SK-MEL-5 (cell line): ENCODE measurements around the gene CHRM4. TPM values are rescaled to one million over a fixed set of nuclear protein-coding genes. Genes with fewer than 3 reads are reported as not detected.
"Not testable (repeated sequence)": the region's sequence is repeated elsewhere in the genome, so short reads cannot be mapped to it uniquely, and the experiment has no call there.

ENCODE experiments used
- DNase-seq: peaks from one replicate; pipeline ENCODE4 v3.0.0-alpha.2; 2016; ENCODE audit warnings: low read depth, low spot score
- in situ Hi-C: cut with HindIII; loops from 2 replicates; pipeline ENCODE4 v1.10.0; 2016; ENCODE audit warnings: low sequenced_read_pairs, high pct_unique_total_duplicates, low pct_unique_long_range_greater_than_20kb
- total RNA-seq: library from RNA; depleted of rRNA; stranded (reverse); fragments of >200 nt; shearing (Covaris generic); gene quantifications from 2 replicates; pipeline ENCODE4 v1.2.3, GENCODE V29; 2014

The CHRM4 gene
- total RNA-seq, 1 experiment from 2014 or later = 2.7 TPM

GRCh38 chr11:46376258-46377050, 15.1 kb downstream of the CHRM4 start:
- no peak for DNase-seq
- in situ Hi-C loops = no loop called here

- in situ Hi-C loops = no loop called here
- no peak for DNase-seq
Observed at GRCh38 chr11:46375392-46376101, 16.0 kb downstream of the CHRM4 start.

GRCh38 chr11:46374815-46375214, 16.8 kb downstream of the CHRM4 start:
- in situ Hi-C loops = no loop called here

DNA sequence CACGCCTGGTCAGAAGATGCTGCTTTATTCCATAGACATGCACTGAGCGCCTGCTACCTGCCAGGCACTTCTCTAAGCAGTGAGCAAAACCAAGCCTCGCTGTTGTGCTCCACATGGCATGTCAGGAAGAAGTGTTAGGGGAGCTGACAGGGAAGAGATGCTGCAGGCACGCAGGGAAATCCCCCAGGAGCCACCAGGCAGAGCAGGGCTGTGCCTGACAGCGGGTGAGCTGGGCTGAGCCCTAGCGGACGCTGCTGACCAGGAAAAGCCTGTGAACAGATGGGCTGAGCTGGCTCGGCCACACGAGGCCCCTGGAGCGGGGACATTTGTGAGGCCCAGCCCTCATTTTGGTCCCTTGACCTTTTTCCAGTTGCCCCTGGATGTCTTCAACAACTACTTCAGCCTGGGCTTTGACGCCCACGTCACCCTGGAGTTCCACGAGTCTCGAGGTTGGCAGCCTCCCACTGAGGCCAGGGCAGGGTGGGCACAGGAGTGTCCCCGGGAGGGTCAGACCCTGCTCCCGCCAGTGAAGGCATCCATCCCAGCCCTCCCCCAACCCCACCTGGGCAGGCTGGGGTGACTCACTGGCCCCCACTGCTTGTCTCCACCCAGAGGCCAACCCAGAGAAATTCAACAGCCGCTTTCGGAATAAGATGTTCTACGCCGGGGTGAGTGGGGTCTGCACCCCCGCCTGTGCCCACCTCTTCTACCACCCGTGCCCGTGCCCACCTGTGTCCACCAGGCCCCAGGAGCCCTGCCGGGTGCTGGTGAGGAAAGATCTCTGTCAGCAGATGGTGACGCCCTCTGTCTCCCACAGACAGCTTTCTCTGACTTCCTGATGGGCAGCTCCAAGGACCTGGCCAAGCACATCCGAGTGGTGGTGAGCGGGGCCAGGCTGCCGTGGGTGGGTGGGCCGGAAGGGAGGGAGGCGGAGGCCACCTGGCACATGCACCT, 17.5 kb downstream of the CHRM4 start:
- in situ Hi-C loops = no loop called here
- no peak for DNase-seq

More at GRCh38 chr11:46374815-46375214, 16.8 kb downstream of the CHRM4 start:
- no peak for DNase-seq

- in situ Hi-C loops, DNase-seq: not testable (repeated sequence)
Observed at GRCh38 chr11:46372501-46372900, 19.1 kb downstream of the CHRM4 start.

GRCh38 chr11:46372086-46372485, 19.5 kb downstream of the CHRM4 start:
- DNase-seq = no peak
- in situ Hi-C loops = no loop called here

DNA sequence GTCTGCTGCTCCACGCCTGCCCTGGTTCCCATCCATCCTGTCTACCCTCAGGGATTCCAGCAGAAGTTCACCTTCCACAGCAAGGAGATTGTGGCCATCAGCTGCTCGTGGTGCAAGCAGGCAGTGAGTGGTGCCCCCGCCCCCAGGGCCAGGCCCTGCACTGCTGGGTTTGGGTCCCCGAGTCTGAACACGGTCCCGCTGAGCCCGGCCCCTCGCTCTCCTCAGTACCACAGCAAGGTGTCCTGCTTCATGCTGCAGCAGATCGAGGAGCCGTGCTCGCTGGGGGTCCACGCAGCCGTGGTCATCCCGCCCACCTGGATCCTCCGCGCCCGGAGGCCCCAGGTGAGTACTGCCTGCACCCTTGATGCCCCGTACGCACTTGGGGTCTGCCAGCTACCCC, 20.3 kb downstream of the CHRM4 start:
- DNase-seq, in situ Hi-C loops: not testable (repeated sequence)

DNA sequence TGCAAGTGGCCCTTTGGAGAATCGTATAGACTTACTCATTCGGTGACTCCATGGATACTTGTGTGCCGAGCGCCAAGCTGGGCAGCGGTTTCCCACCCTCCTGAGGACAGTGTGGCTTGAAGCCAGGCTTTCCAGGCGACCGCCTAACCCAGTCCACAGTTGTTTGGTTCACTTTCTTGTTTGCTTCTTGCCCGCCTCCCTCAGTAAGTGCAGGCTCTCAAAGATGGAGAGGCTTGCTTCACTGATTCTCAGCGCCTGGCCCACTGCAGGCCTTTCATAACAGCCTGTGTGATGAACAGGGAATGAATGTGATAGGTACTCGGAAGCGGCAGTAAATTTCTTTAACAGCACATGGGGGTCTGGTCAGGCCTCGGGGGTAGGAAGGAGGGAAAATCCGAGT, 21.3 kb downstream of the CHRM4 start:
- in situ Hi-C loops = no loop called here
- no peak for DNase-seq

GRCh38 chr11:46369458-46370152, 22.0 kb downstream of the CHRM4 start:
- peak; percentile 78 for DNase-seq
- in situ Hi-C loops = no loop called here

DNA sequence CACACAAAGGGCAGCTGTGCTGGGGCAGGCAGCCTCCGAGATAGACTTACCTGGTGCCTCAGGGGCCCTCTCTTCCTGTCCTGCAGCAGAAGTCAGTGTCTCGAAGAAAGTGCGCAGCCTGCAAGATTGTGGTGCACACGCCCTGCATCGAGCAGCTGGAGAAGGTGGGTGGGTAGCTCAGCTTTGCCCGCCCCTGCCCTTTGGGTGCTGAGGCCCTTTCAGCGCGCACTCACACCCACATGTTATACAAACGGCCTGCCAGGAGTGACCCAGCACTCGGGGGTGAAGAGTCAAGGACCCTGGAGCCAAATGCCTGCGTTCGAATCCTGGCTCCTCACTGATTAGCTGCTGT, 23.7 kb downstream of the CHRM4 start:
- in situ Hi-C loops = no loop called here
- no peak for DNase-seq

GRCh38 chr11:46367244-46367915, 24.2 kb downstream of the CHRM4 start:
- DNase-seq = peak; percentile 43
- in situ Hi-C loops = no loop called here

DNA sequence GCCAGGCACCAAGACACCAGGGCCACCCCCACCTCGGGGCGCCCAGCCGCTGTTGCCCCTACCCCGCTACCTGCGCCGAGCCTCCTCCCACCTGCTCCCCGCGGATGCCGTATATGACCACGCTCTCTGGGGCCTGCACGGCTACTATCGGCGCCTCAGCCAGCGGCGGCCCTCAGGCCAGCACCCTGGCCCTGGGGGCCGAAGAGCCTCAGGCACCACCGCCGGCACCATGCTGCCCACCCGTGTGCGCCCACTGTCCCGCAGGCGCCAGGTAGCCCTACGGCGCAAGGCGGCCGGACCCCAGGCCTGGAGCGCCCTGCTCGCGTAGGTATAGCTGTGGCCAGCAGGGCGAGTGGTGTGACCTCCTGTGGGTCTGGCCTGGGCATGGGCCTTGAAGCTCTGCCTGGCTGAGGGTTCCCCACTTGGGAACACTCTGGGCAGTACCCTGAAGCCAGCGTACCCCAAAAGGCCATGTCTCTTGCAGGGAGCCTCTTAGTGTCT, 24.9 kb downstream of the CHRM4 start:
- in situ Hi-C loops = no loop called here
- DNase-seq = no peak

GRCh38 chr11:46366260-46366659, 25.3 kb downstream of the CHRM4 start:
- DNase-seq = no peak
- in situ Hi-C loops = no loop called here

DNA sequence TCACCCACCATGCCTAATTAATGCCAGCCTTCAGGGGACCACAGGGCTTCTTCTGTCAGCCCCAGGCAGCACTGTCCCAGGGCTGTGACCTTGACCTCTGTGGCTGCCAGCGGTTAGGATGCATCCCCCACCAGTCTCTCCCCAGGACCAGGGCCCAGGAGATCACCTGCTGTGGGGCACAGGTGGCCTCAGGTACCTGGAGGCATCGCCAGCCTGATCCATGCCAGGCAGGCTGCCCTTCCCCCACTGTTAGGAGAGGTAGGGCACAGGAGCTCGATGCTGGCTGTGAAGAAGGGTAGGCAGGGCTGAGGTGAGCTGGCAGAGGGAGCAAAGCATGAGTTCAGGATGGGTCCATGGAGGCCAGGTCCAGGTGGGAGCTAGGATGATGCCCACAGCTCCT, 26.8 kb downstream of the CHRM4 start:
- no peak for DNase-seq
- in situ Hi-C loops = no loop called here

GRCh38 chr11:46364056-46364455, 27.5 kb downstream of the CHRM4 start:
- in situ Hi-C loops = no loop called here
- no peak for DNase-seq

GRCh38 chr11:46363455-46364005, 28.0 kb downstream of the CHRM4 start:
- DNase-seq = peak; percentile 68
- in situ Hi-C loops = no loop called here

- in situ Hi-C loops = no loop called here
- peak; percentile 49 for DNase-seq
Observed at GRCh38 chr11:46363031-46363407, 28.6 kb downstream of the CHRM4 start.
